Measurements from ENCODE around the gene DMXL2. TPM values are rescaled to one million over a fixed set of nuclear protein-coding genes. Genes with fewer than 3 reads are reported as not detected.
A peak's percentile ranks its signal among the peaks of the same experiment; 100 is the strongest.

DMXL2 gene
- total and polyA plus RNA-seq, 10 donors = 11.1 to 140 (median 66.4) TPM

- 67 to 84% (median 81%) methylated on average over 2 of the region's 2 CpGs for WGBS, 5 donors
- TF ChIP-seq CTCF (IDR thresholded peaks at IDR 0.05 in 8 of 11, conservative IDR thresholded peaks at IDR 0.05 in 3 of 11) (no peak), POLR2A (IDR thresholded peaks at IDR 0.05) (no peak), POLR2AphosphoS5 (IDR thresholded peaks at IDR 0.05) (no peak)
- H3K4me3 ChIP-seq = no peak overlapping the region
- H3K9me3 ChIP-seq = no peaks in the 10 kb centered on the region
- intact Hi-C loops (cut with DNase I; ENCODE audit: low total_unique reads) = no loop called here
- DNase-seq = no peak
- peaks cover 0 to 17% (median 0%) of the 10 kb centered on the region in 6 donors for H3K36me3 ChIP-seq
- H3K27me3 ChIP-seq (replicated peaks in 1 of 7) = no peaks in the 10 kb centered on the region
- no peaks in the 10 kb centered on the region for H3K4me1 ChIP-seq
- H3K27ac ChIP-seq = no peak overlapping the region
These were observed 74.9 kb downstream of the DMXL2 start for GRCh38 chr15:51547656-51548055.

DNA sequence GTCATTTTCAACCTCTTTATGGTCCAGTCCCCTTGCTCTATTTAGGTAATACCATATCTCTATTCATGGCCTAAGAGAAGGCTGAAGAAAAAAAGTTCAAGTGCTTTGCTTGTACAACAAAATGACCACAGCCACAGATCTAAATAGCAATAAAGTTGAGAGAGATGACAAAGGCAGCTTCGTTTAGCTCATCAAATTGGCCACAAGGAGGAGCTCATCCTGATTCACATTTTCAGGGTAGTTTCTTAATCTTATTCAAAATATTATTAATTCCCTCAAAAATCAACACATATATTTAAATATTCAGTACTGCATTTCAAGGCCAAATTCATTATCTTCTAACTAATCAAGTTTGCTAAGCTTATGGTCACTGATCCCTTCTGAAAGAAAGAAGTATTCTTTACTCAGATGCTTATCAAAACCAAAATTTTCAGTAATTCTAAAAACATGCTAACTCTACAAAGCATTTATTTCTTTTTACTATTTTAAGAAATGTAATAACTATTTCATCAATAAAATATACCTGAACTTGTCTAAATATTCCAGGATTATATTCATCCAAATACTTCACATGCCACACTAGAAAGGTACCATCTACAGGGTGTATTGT is 85.5 kb downstream of the DMXL2 start:
- H3K27ac ChIP-seq = no peak overlapping the region
- H3K36me3 ChIP-seq = peaks cover 0 to 55% (median 0%) of the 10 kb centered on the region in 6 donors
- 4 to 23% (median 10%) methylated on average over 1 of the region's 1 CpG for WGBS, 5 donors
- no peak overlapping the region for H3K4me3 ChIP-seq
- no peaks in the 10 kb centered on the region for H3K4me1 ChIP-seq
- H3K9me3 ChIP-seq = no peaks in the 10 kb centered on the region
- intact Hi-C loops (cut with DNase I; ENCODE audit: low total_unique reads) = no loop called here
- H3K27me3 ChIP-seq (replicated peaks in 1 of 7) = no peaks in the 10 kb centered on the region
- TF ChIP-seq POLR2AphosphoS5 (IDR thresholded peaks at IDR 0.05) = no peak
- peak in 7 of 11 experiments; percentile 19 to 58 (median 42) for TF ChIP-seq CTCF (IDR thresholded peaks at IDR 0.05 in 8 of 11, conservative IDR thresholded peaks at IDR 0.05 in 3 of 11)
- no peak for TF ChIP-seq POLR2A (IDR thresholded peaks at IDR 0.05)
- no peak for DNase-seq

DNA sequence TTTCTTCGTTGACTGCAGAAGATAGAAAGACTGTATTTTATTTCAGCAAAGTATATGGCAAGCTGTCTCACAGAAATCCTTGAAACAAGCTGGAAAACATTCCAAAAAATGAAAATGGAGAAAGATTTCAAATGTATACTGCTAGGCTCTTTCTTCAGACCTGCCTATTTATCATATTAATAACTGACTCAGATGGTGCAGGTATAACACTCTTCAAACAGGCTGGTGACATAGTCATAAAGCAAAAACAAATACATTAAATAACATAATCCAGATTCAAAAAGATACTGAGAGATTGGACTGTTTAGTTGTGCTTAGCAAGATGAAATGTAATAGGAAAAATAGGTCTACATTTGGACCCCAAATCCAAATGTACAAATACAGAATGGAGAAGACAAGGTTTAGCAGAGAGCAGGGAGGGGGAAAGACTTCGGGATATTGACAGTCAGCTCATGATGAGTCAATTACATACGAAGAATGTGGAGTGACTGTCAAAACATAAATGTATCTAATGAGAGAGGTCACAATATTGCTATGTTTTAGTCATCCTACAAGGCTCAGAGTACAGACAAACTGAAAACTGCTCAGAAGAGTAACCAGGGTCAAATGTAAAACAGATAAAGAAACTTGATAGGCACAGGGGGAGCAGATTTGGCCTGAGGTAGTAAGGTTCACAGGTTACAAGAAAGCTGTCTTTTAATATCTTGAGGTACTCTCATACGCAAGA is 88.7 kb downstream of the DMXL2 start:
- 80 to 93% (median 81%) methylated on average over 4 of the region's 4 CpGs for WGBS, 5 donors
- intact Hi-C loops (cut with DNase I; ENCODE audit: low total_unique reads) = no loop called here
- no peak overlapping the region for H3K27ac ChIP-seq

More for the DNA sequence above, 88.7 kb downstream of the DMXL2 start:
- no peaks in the 10 kb centered on the region for H3K4me1 ChIP-seq
- no peak for TF ChIP-seq CTCF (IDR thresholded peaks at IDR 0.05 in 8 of 11, conservative IDR thresholded peaks at IDR 0.05 in 3 of 11)
- TF ChIP-seq POLR2A (IDR thresholded peaks at IDR 0.05) = no peak
- no peak for TF ChIP-seq POLR2AphosphoS5 (IDR thresholded peaks at IDR 0.05)
- peaks cover 0 to 12% (median 0%) of the 10 kb centered on the region in 8 donors for H3K9me3 ChIP-seq
- peaks cover 0 to 67% (median 2%) of the 10 kb centered on the region in 6 donors for H3K36me3 ChIP-seq
- no peak for DNase-seq
- H3K27me3 ChIP-seq (replicated peaks in 1 of 7) = no peaks in the 10 kb centered on the region
- no peak overlapping the region for H3K4me3 ChIP-seq

Measured in spleen (tissue), 11 donors.